SK-N-SH (cell line): Measurements from ENCODE around the gene PYGB. TPM values are rescaled to one million over a fixed set of nuclear protein-coding genes. Genes with fewer than 3 reads are reported as not detected.

Experiments
- CTCF ChIA-PET: fragments of 300-600, 350-600 bp; formaldehyde crosslinking; extraction: SDS; loops from one replicate; lab custom pipeline; 2021; lab: Yijun Ruan, JAX
- POLR2A ChIA-PET: fragments of 350-600 bp; sonication (Branson Sonifier 250); formaldehyde crosslinking; extraction: SDS; loops from one replicate; lab custom pipeline; 2020; ENCODE audit warnings: antibody characterized with exemption, inconsistent platforms; lab: Yijun Ruan, JAX
- DNase-seq: peaks from one replicate; pipeline ENCODE4 v3.0.0; 2012
- H2AFZ ChIP-seq: fragments of 200-600 bp; sonication (generic); 2 replicates; pipeline ENCODE4 v1.8.1; 2016; ENCODE audit warnings: antibody characterized with exemption, mild to moderate bottlenecking, low read depth
- H3F3A ChIP-seq: fragments of 200-600 bp; sonication (generic); replicated peaks from 2 replicates; pipeline ENCODE3; 2016; ENCODE audit warnings: antibody characterized with exemption, mild to moderate bottlenecking; ENCODE audit not compliant: insufficient read depth
- H3K27ac ChIP-seq, 2 experiments: fragments of 200-500 bp in 1 of 2; fragments of 200-600 bp in 1 of 2; sonication (Bioruptor generic) in 1 of 2; sonication (generic), shearing (Covaris generic) in 1 of 2; 2 replicates each; pipeline versions ENCODE4 v1.5.1 to v1.6.1; 2014 to 2016; ENCODE audit warnings: low read depth in 2 of 2, inconsistent platforms in 1 of 2, low read length in 1 of 2, mild to moderate bottlenecking in 1 of 2, mixed read lengths in 1 of 2
- H3K27me3 ChIP-seq: fragments of 200-600 bp; sonication (generic), shearing (Covaris generic); 2 replicates; pipeline ENCODE4 v1.6.1; 2016; ENCODE audit warnings: mixed run types; ENCODE audit not compliant: insufficient read depth
- H3K36me3 ChIP-seq, 2 experiments: fragments of 200-500 bp in 1 of 2; fragments of 200-600 bp in 1 of 2; sonication (Bioruptor generic) in 1 of 2; sonication (generic) in 1 of 2; replicated peaks in 1 of 2; 2 replicates each; pipeline versions ENCODE3 to v1.5.1; 2014 to 2016; ENCODE audit warnings: low read length in 1 of 2, mild to moderate bottlenecking in 1 of 2; ENCODE audit not compliant: insufficient read depth in 2 of 2, control insufficient read depth in 1 of 2
- H3K4me1 ChIP-seq, 2 experiments: fragments of 200-500 bp in 1 of 2; fragments of 200-600 bp in 1 of 2; sonication (Bioruptor generic) in 1 of 2; sonication (generic), shearing (Covaris generic) in 1 of 2; 2 replicates each; pipeline versions ENCODE4 v1.5.1 to v1.6.1; 2014 to 2016; ENCODE audit warnings: low read depth in 1 of 2, low read length in 1 of 2, mixed run types in 1 of 2; ENCODE audit not compliant: insufficient read depth in 2 of 2, control insufficient read depth in 1 of 2
- H3K4me2 ChIP-seq: fragments of 200-600 bp; sonication (generic), shearing (Covaris generic); 2 replicates; pipeline ENCODE4 v1.6.1; 2017; ENCODE audit warnings: mixed run types
- H3K4me3 ChIP-seq, 2 experiments: fragments of 200-500 bp in 1 of 2; fragments of 200-600 bp in 1 of 2; sonication (Bioruptor generic) in 1 of 2; sonication (generic), shearing (Covaris generic) in 1 of 2; 2 replicates each; pipeline versions ENCODE4 v1.5.1 to v1.8.1; 2014 to 2016; ENCODE audit warnings: low read depth in 2 of 2, inconsistent platforms in 1 of 2, low read length in 1 of 2, mild to moderate bottlenecking in 1 of 2, mixed read lengths in 1 of 2, moderate library complexity in 1 of 2
- H3K79me2 ChIP-seq: fragments of 200-600 bp; sonication (generic); 2 replicates; pipeline ENCODE4 v1.8.1; 2017; ENCODE audit warnings: mild to moderate bottlenecking; ENCODE audit not compliant: insufficient read depth
- H3K9ac ChIP-seq: fragments of 200-600 bp; sonication (generic); 2 replicates; pipeline ENCODE4 v1.6.1; 2017; ENCODE audit warnings: mixed run types
- H3K9me2 ChIP-seq: fragments of 200-600 bp; sonication (generic); 2 replicates; pipeline ENCODE4 v1.6.1; 2017; ENCODE audit warnings: mixed run types
- H3K9me3 ChIP-seq: fragments of 200-600 bp; sonication (generic); 2 replicates; pipeline ENCODE4 v1.6.1; 2017; ENCODE audit warnings: mixed run types, mild to moderate bottlenecking, moderate library complexity
- H4K20me1 ChIP-seq: fragments of 200-600 bp; sonication (generic); 2 replicates; pipeline ENCODE4 v1.6.1; 2017; ENCODE audit warnings: mild to moderate bottlenecking, mixed run types; ENCODE audit not compliant: insufficient read depth
- FOSL2 ChIP-seq: IDR thresholded peaks from 2 replicates; pipeline ENCODE4 v1.4.0; 2012; ENCODE audit warnings: low read depth, mild to moderate bottlenecking, moderate library complexity, borderline replicate concordance
- JUND ChIP-seq: IDR thresholded peaks from 2 replicates; pipeline ENCODE4 v1.4.0; 2012
- MAX ChIP-seq: IDR thresholded peaks from 2 replicates; pipeline ENCODE4 v1.4.0; 2012; ENCODE audit warnings: low read depth
- MEF2A ChIP-seq: IDR thresholded peaks from 2 replicates; pipeline ENCODE4 v1.4.0; 2012; ENCODE audit warnings: low read depth, borderline replicate concordance
- NFIC ChIP-seq: IDR thresholded peaks from 2 replicates; pipeline ENCODE4 v1.4.0; 2012; ENCODE audit warnings: borderline replicate concordance
- REST ChIP-seq: IDR thresholded peaks from 2 replicates; pipeline ENCODE4 v1.6.1; 2012; ENCODE audit warnings: mild to moderate bottlenecking, low read depth, low read length, moderate library complexity
- RXRA ChIP-seq: IDR thresholded peaks from 2 replicates; pipeline ENCODE4 v1.4.0; 2012; ENCODE audit warnings: low read depth, mild to moderate bottlenecking, borderline replicate concordance
- TCF12 ChIP-seq: IDR thresholded peaks from 2 replicates; pipeline ENCODE4 v1.4.0; 2012
- WGBS: methylation state at CpG from one replicate; pipeline ENCODE4 v1.1.6; 2017; ENCODE audit warnings: low lambda C conversion rate; 5-methylcytosine and 5-hydroxymethylcytosine counted together
- polyA plus RNA-seq, 3 experiments: library from polyadenylated mRNA; depleted of rRNA; stranded (reverse); fragments of >200 nt; gene quantifications; 2 replicates each; pipeline ENCODE4 v1.2.3, GENCODE V29; 2012

The PYGB gene
- polyA plus RNA-seq, 1 of the 3 experiments (the other 2 are of a cell fraction): 35.8 TPM

- TF ChIP-seq REST (no peak), RXRA (no peak), JUND (no peak)
Observed at GRCh38 chr20:25314497-25315417, 66.9 kb downstream of the PYGB start (continued).

- H3K9me3 ChIP-seq: no peaks in the 10 kb centered on the region
- H2AFZ ChIP-seq: no peak overlapping the region
- H3K4me3 ChIP-seq: no peak overlapping the region; a peak in 1 of 4 replicates
- H3K4me1 ChIP-seq: peaks cover 19 to 23% of the 10 kb centered on the region in 2 experiments; a peak in 3 of 4 replicates
- H3K79me2 ChIP-seq: no peaks in the 10 kb centered on the region; the same call in 1 of the 2 replicates
- TF ChIP-seq TCF12 (peak; percentile 32; the same call in 1 of the 2 replicates), MAX (no peak), MEF2A (peak; percentile 8; the same call in 1 of the 2 replicates), NFIC (peak; percentile 65), FOSL2 (peak; percentile 52; the same call in 1 of the 2 replicates)
- no peak for DNase-seq
- no peaks in the 10 kb centered on the region for H3K9me2 ChIP-seq
- H3K4me2 ChIP-seq: no peak overlapping the region
- ChIA-PET POLR2A (interaction anchor here (0.6 kb wide), 1 partner anchor 44 kb away, joined by 4 read pairs; no protein-coding TSS in a partner anchor), CTCF (interaction anchor here (0.9 to 2.4 kb wide), 4 partner anchors 17 to 84 kb away, joined by 3 to 14 read pairs (median 4); no protein-coding TSS in a partner anchor)
- peaks cover 8% of the 10 kb centered on the region for H3F3A ChIP-seq
- H3K36me3 ChIP-seq: no peaks in the 10 kb centered on the region
- H3K27ac ChIP-seq: peak overlapping the region in 1 of 2 experiments; percentile 40; a peak in 1 of 4 replicates
- H3K27me3 ChIP-seq: no peaks in the 10 kb centered on the region
- H4K20me1 ChIP-seq: no peaks in the 10 kb centered on the region
- 72% methylated on average over 8 of the region's 8 CpGs for WGBS
- no peak overlapping the region for H3K9ac ChIP-seq
Observed at GRCh38 chr20:25315418-25316210, 67.7 kb downstream of the PYGB start.
